ENCODE measurements around the gene BECN2. TPM values are rescaled to one million over a fixed set of nuclear protein-coding genes. Genes with fewer than 3 reads are reported as not detected.

BECN2 gene
- total RNA-seq, 1 donor from 2014 or later = not detected

Other genes starting within 250 kb of the BECN2 start
- gene EXO1, start 109.6 kb upstream of the BECN2 start, total RNA-seq = 0.65 TPM
- gene MAP1LC3C, start 41.3 kb downstream of the BECN2 start, total RNA-seq = 0.19 TPM